ENCODE results near the gene PTPRE.

DNA sequence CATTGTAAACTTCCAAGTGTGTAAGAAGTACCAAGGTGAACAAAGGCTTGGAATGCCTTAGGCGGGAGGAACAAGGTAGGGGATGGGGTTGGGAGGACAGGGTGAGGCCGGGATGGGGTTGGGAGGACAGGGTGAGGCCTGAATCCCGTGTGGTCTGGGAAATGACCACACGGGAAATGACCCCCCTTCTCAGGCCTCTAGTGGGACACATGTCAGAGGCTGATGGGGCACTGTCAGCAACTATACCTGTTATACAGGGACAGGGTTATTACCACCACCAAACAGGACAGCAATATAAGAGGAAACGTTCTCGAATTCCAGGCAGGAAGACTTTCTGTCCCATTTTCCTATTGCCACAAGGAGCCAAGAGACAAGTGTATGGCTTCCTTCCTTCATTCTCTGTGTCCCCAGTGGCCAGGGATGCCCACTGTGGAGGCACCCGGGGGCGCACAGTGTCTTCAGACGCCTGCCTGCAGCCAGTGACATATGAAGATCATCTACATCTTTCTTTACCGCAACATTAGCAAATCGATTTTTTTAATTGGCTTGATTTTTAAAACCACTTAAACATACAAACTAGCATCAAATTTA, 218.0 kb downstream of the PTPRE start:
- TF ChIP-seq CTCF (IDR thresholded peaks at IDR 0.05) (no peak), EZH2 (IDR thresholded peaks at IDR 0.05) (no peak), EZH2phosphoT487 (IDR thresholded peaks at IDR 0.05) (no peak)

Measured in neural progenitor cell (in vitro differentiated cells).